LNCaP clone FGC (cell line): ENCODE data around the gene GLI3.

Source experiments
- DNase-seq: peaks from one replicate; pipeline ENCODE4 v3.0.0-alpha.2; 2011; ENCODE audit warnings: low read depth
- H3K4me3 ChIP-seq: 2 replicates; pipeline ENCODE4 v1.5.1; 2011; ENCODE audit warnings: mild to moderate bottlenecking, low read depth, low read length, control low read depth
- TF ChIP-seq, protein P1 (sequence below): IDR thresholded peaks from 2 replicates; pipeline ENCODE4 v1.5.1; 2012; ENCODE audit warnings: mild to moderate bottlenecking; ENCODE audit not compliant: control insufficient read depth, insufficient read depth; ENCODE audit errors: extremely low read depth

GLI3 gene

DNA sequence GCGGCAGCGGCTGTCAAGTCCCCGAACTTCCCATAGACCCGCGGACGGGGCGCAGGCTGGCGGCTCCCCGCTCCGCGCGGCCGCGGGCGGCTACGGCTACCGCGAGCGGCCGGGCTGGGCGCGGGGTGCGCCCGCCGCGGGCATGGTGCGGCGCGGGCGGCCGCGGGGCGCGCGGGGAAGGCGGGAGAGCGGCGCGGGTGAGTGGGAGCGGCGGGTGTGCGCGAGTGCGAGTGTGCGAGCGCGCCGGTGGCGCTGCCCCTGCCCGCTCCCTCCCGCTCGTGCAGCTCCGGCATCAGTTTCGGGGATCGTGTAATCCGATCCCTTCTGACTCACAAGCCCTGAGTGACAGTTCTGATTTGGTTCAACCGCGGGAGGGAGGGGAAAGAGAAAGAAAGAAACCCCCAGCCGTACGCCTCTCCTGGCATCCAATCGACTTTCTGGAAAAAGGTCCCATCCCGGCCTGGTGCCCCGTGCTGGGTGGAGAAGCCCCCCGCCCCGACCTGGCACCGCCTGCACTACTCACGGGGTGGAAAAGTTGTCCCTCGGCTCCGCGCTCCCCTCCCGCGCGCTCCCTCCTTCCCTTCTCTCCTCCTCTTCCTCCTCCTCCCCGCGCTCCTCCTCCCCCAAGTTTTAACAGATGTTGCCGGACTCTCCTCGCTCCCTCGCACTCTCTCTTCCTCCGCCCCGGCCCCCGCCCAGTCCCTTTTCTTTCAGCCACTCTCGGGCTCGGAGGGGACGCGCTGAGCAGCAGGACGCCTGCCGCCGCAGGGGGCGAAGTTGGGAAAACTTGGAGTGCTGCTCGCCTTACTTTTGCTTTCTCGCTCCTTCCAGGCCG is at the start of gene GLI3:
Gene GLI3 (minus strand): TSS at position 234 of the 835 bp plus-strand sequence. CDS start 13,956 bp downstream, outside the sequence.
- TF ChIP-seq, protein P1, sequence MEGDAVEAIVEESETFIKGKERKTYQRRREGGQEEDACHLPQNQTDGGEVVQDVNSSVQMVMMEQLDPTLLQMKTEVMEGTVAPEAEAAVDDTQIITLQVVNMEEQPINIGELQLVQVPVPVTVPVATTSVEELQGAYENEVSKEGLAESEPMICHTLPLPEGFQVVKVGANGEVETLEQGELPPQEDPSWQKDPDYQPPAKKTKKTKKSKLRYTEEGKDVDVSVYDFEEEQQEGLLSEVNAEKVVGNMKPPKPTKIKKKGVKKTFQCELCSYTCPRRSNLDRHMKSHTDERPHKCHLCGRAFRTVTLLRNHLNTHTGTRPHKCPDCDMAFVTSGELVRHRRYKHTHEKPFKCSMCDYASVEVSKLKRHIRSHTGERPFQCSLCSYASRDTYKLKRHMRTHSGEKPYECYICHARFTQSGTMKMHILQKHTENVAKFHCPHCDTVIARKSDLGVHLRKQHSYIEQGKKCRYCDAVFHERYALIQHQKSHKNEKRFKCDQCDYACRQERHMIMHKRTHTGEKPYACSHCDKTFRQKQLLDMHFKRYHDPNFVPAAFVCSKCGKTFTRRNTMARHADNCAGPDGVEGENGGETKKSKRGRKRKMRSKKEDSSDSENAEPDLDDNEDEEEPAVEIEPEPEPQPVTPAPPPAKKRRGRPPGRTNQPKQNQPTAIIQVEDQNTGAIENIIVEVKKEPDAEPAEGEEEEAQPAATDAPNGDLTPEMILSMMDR = peak; percentile 27; the same call in 1 of the 2 replicates
- no peak for DNase-seq
- peak within 1 kb of the TSS; percentile 71 for H3K4me3 ChIP-seq

DNA sequence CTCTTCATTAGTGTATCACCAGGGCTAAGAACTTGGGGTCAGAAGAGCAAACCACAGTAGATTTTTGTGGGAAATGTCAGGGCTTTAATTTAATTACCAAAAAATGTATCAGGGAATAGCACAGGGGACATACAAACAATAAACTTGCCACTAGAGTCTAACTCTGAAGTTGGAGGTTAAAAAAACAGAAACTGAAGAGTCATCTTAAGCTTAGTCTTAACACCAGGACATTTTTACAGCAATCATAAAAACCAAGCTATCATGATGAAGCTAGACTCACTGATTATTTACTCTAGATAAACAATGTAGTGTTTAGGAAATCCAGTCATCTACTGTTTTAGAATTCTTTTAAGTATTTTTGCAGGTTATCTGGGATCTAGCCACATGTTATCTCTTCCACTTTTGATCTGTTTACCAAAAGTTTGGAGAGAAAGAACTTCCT is 48.4 kb upstream of the GLI3 start:
- no peak overlapping the region for H3K4me3 ChIP-seq
- TF ChIP-seq, protein P1 = no peak
- DNase-seq = peak; percentile 36

DNA sequence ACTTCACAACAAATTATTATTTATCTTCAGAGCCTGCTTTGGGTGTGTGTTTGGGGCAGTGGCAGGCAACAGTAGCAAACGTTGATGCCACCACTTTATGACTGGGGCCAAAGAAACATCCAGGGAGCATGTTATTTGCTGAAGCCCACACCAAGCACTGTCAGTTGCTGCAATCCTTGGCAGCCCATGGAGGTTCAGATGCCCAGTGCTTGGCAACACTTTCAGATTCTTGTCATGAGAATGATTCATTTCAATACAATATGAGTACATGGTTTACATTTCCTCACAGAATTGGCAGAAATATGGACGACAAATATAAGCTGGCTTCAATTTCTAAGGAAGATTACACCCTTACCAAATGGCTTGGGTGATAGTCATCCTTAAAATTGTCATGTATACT is 46.5 kb upstream of the GLI3 start:
- TF ChIP-seq, protein P1 = no peak
- no peak overlapping the region for H3K4me3 ChIP-seq
- DNase-seq = peak; percentile 62

DNA sequence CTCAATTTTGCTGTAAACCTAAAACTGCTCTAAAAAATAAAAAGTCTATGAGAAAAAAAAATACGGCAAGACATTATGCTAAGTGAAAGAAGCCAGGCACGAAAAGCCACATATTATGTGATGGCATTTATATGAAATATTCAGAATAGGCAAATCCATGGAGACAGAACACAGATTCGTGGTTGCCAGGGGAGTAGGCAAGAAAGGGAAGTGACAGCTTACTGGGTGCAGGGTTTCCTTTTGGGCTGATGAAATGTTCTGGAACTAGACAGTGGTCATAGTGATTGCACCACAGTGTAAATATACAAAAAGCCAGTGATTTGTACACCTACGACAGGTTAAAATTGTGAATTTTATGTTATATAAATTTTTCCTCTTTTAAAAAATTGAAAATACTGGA is 41.3 kb upstream of the GLI3 start:
- DNase-seq = no peak
- TF ChIP-seq, protein P1 = no peak
- no peak overlapping the region for H3K4me3 ChIP-seq

DNA sequence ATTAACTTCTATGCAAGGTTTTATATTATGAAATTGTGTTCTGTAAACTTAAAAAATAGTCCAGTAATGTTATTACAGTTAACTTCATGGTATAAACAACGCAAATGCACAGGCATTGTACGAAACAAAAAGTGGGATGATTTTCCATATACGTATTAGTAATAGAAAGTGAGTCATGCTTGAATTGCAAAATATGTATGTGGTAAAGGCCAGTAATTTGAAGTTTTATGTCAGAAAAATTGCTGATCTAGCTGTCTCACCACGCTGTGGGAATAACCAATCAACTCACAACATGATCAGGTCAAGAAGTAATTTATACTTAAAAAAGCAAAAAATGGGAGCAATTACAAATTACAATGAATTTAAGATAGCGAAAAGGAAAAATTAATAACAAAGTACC is 37.0 kb upstream of the GLI3 start:
- H3K4me3 ChIP-seq = no peak overlapping the region
- TF ChIP-seq, protein P1 = no peak
- DNase-seq = no peak

DNA sequence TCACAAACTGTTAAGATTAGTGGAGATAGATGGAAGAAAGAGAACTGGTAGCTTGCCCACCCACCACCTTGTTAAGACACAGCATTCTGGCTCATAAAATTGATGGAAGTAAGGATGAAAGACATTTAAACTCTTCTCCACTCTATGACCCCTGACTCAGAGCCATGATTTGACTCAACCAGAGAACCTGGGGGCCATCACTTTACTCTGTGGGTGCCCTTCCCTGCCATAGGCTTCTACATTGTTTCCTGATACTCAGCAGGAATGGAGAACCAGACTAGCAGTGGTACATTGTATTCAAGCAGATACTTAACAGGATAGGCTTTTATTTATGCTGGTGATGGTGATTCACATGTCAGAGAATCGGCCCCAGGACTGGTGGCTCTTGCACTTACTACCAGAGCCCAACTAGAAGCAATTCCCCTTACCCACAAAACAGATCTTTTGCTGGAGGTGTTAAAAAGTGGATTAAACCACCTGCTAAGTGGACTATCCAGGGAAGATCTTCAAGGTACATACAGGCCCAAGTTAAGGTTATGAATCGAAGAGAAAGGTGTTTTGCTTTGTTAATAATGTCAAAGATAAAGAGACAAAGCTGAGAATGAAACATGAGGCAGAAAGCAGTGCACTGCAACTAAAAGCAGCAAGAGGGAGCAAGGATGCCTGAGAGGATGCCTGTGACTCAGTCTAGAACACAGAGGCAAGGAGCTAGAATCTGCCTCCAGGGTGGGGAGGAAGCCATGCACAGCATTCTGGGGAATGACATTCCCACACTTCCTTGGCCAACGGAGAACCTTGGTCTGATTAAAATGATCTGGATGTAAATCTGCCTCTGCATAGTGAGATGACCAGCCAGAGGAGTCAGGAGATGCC is 36.0 kb upstream of the GLI3 start:
- TF ChIP-seq, protein P1 = peak; percentile 43
- no peak for DNase-seq
- no peak overlapping the region for H3K4me3 ChIP-seq
